Kidney (tissue), 14 donors: ENCODE data around the gene TMEM61. TPM values are rescaled to one million over a fixed set of nuclear protein-coding genes. Genes with fewer than 3 reads are reported as not detected.

ENCODE experiments used
- DNase-seq, 5 donors: peaks; one replicate each; pipeline ENCODE4 v3.0.0-alpha.2; 2013 to 2020
- FAIRE-seq: peaks from 2 replicates; lab custom pipeline; 2012; peaks lifted over from hg19 to GRCh38; lab: Jason Lieb, UNC
- H3K27ac ChIP-seq, 2 donors: one replicate each; pipeline ENCODE4 v1.7.0; 2013; ENCODE audit warnings: low read depth in 2 of 2, low read length in 2 of 2, inconsistent platforms in 1 of 2
- H3K27me3 ChIP-seq: one replicate; pipeline ENCODE4 v1.7.1; 2013; ENCODE audit warnings: low read length, inconsistent platforms; ENCODE audit not compliant: control insufficient read depth, insufficient read depth
- H3K36me3 ChIP-seq, 3 donors: one replicate each; pipeline versions ENCODE4 v1.7.0 to v1.7.1; 2013; ENCODE audit warnings: low read length in 3 of 3, control low read depth in 1 of 3, inconsistent platforms in 1 of 3; ENCODE audit not compliant: insufficient read depth in 3 of 3, control insufficient read depth in 2 of 3
- H3K4me1 ChIP-seq, 3 donors: one replicate each; pipeline versions ENCODE4 v1.7.0 to v1.7.1; 2013; ENCODE audit warnings: low read length in 3 of 3, inconsistent platforms in 1 of 3, low read depth in 1 of 3; ENCODE audit not compliant: control insufficient read depth in 2 of 3, insufficient read depth in 2 of 3
- H3K4me3 ChIP-seq, 3 donors: one replicate each; pipeline versions ENCODE4 v1.7.0 to v1.8.1; 2013; ENCODE audit warnings: low read length in 3 of 3, control low read depth in 1 of 3, inconsistent platforms in 1 of 3
- H3K9ac ChIP-seq, 3 donors: one replicate each; pipeline versions ENCODE4 v1.7.0 to v1.7.1; 2013; ENCODE audit warnings: low read length in 3 of 3, control low read depth in 1 of 3, inconsistent platforms in 1 of 3
- H3K9me3 ChIP-seq, 3 donors: one replicate each; pipeline versions ENCODE4 v1.7.0 to v1.7.1; 2013; ENCODE audit warnings: low read length in 3 of 3, control low read depth in 1 of 3, inconsistent platforms in 1 of 3; ENCODE audit not compliant: control insufficient read depth in 2 of 3, insufficient read depth in 1 of 3
- intact Hi-C: fragments of 100-400 bp; cut with DNase I; formaldehyde crosslinking; loops from one replicate; pipeline ENCODE4 v1.11.1; 2022
- polyA plus RNA-seq: library from polyadenylated mRNA; stranded (reverse); fragments of 350-450 nt; fragmentation: Illumina TruSeq; extraction: RNeasy Lipid Tissue Mini Kit (QIAGEN cat#74804); gene quantifications from one replicate; pipeline ENCODE4 v1.2.3, GENCODE V29; 2014; ENCODE audit warnings: low read depth, low replicate concordance; ENCODE audit not compliant: insufficient read depth
- total RNA-seq: library from RNA; stranded (reverse); fragmentation: NEBNext Ultra II Directional; extraction: Animal tissue kit (Norgen Biotek cat#: 25700); gene quantifications from one replicate; pipeline ENCODE4 v1.2.1, GENCODE V29; 2021
- TF ChIP-seq, protein P1 (sequence below): IDR thresholded peaks from 3 replicates; pipeline ENCODE4 v1.5.1; 2012; ENCODE audit warnings: mild to moderate bottlenecking, moderate library complexity, borderline replicate concordance; ENCODE audit not compliant: insufficient read depth; ENCODE audit errors: extremely low read depth
- donor health status: control.
- donor health status: control.
- donor health status: control.
- donor health status: control.
- donor health status: control.
- donor health status: DM: yes; HTN: yes; CAD: no.
- donor health status: Normal renal cell carcinoma (clear cell type).

TMEM61 gene
- total and polyA plus RNA-seq, 2 donors from 2014 or later, result 7.0 to 42.7 TPM

DNA sequence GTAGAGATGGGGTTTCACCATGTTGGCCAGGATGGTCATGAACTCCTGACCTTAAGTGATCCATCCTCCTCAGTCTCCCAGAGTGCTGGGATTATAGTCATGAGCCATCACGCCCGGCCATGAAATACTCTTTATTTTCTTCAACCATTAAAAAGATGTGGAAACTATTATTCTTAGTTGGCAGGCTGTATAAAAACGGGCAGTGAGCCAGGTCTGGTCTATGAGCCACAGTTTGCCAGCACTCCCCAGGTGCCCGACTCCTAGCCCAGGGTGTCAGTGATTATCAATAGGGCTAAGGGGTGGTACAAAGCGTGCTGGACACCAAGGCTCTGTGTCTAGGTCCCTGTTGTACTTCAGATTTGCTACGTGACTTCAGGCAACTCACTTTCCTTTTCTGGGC is 3.7 kb upstream of the TMEM61 start:
- H3K9me3 ChIP-seq, result no peaks in the 10 kb centered on the region
- TF ChIP-seq, protein P1, sequence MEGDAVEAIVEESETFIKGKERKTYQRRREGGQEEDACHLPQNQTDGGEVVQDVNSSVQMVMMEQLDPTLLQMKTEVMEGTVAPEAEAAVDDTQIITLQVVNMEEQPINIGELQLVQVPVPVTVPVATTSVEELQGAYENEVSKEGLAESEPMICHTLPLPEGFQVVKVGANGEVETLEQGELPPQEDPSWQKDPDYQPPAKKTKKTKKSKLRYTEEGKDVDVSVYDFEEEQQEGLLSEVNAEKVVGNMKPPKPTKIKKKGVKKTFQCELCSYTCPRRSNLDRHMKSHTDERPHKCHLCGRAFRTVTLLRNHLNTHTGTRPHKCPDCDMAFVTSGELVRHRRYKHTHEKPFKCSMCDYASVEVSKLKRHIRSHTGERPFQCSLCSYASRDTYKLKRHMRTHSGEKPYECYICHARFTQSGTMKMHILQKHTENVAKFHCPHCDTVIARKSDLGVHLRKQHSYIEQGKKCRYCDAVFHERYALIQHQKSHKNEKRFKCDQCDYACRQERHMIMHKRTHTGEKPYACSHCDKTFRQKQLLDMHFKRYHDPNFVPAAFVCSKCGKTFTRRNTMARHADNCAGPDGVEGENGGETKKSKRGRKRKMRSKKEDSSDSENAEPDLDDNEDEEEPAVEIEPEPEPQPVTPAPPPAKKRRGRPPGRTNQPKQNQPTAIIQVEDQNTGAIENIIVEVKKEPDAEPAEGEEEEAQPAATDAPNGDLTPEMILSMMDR, result no peak
- H3K27me3 ChIP-seq, result peaks cover 3% of the 10 kb centered on the region
- peaks cover 0 to 14% (median 4%) of the 10 kb centered on the region in 3 donors for H3K4me1 ChIP-seq
- DNase-seq (peak in 2 of 5 donors; percentile 33 to 59), FAIRE-seq (no peak)
- H3K27ac ChIP-seq, result peak overlapping the region in 1 of 2 donors; percentile 11
- H3K4me3 ChIP-seq, result no peak overlapping the region
- intact Hi-C loops, result no loop called here
- no peaks in the 10 kb centered on the region for H3K36me3 ChIP-seq
- H3K9ac ChIP-seq, result no peak overlapping the region

DNA sequence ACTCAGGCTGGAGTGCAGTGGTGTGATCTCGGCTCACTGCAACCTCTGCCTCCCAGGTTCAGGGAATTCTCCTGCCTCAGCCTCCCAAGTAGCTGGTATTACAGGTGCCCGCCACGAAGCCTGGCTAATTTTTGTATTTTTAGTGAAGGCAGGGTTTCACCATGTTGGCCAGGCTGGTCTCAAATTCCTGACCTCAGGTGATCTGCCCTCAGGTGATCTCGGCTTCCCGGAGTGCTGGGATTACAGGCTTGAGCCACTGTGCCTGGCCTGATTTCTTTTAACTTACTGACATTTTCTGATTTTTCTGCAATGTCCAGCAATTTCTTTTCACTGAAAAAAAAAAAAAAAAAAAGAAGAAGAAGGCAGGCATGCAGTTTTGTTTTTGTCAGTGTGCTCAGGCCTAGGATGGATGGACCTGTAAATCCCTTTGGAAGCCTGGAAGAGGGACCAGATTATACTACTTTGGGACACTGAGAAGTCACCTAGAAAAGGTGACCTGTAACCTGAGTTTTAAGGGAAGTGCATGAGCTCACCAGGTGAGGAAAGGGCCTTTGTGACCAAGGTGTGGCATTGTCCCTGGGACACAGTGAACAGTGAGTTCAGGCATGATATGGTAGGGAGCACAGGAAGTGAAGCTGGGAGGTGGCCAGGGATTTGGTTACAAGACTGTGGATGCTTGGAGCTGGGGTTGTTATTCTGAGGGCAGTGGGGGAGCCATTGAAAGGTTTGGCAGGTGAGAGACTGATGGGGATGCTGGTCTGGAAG is 2.7 kb upstream of the TMEM61 start:
- Histone ChIP-seq H3K4me3 (no peak overlapping the region), H3K9me3 (no peaks in the 10 kb centered on the region), H3K36me3 (no peaks in the 10 kb centered on the region), H3K27ac (peak overlapping the region; percentile 11 to 23), H3K9ac (no peak overlapping the region), H3K27me3 (peaks cover 3% of the 10 kb centered on the region), H3K4me1 (peaks cover 0 to 18% (median 4%) of the 10 kb centered on the region in 3 donors)
- DNase-seq, result peak in 3 of 5 donors; percentile 32 to 50 (median 40)
- TF ChIP-seq, protein P1, result no peak
- FAIRE-seq, result no peak
- intact Hi-C loops, result no loop called here

DNA sequence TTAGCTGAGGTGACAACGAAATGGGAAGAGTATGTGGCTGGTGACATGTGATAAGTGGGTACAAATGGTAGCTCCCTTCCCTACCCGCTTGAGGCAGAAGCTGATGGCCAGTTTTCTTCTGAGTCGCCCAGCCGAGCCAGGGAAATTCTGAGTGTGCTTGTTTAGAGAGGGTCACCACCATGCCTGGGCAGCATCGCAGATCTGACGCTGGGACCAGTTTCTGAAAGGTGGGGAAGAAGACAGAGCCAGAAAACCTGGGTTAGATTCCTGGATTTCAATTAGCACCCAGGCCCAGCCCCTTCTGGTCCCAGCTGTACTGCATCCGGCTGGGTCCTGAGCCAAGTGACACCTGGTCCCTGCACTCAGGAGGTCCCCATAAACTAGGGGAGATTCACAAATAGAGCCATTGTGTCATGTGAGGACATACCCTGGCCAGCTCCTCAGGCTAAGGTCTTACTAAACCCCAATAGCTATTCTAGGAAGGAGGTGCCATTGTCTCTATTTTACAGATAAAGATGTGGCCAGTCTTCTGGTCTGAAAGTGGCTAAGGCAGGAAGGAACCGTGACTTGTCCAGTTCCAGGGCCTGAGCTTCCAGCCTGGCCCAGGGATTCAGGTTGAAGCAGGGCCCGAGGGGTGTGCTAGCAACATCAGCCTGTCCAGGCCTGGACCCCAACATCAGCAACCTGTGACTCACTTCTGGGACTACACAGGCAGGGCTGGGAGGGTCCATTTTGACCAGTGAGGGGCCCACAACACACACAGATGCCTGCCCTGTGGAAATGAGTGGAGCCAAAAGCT is 1.7 kb upstream of the TMEM61 start:
- peak in 1 of 5 donors; percentile 33 for DNase-seq
- H3K4me1 ChIP-seq, result peaks cover 0 to 14% (median 4%) of the 10 kb centered on the region in 3 donors
- H3K27me3 ChIP-seq, result peaks cover 3% of the 10 kb centered on the region
- intact Hi-C loops, result no loop called here
- no peaks in the 10 kb centered on the region for H3K9me3 ChIP-seq
- no peak overlapping the region for H3K4me3 ChIP-seq
- H3K36me3 ChIP-seq, result no peaks in the 10 kb centered on the region
- H3K27ac ChIP-seq, result no peak overlapping the region
- FAIRE-seq, result no peak
- H3K9ac ChIP-seq, result no peak overlapping the region
- TF ChIP-seq, protein P1, result no peak
